Natural killer cell treated with Interleukin-12 subunit alpha and Interleukin-12 subunit beta and Interleukin-15 and Interleukin-18, amount 100 ng/mL, for 72 hours (primary cell): ENCODE measurements around the gene PTPN5. TPM values are rescaled to one million over a fixed set of nuclear protein-coding genes. Genes with fewer than 3 reads are reported as not detected.
A peak's percentile ranks its signal among the peaks of the same experiment; 100 is the strongest.
"Not testable (repeated sequence)": the region's sequence is repeated elsewhere in the genome, so short reads cannot be mapped to it uniquely, and the experiment has no call there.

Source experiments
- ATAC-seq, 2 donors: fragments of 150-1000 bp; cut with Tn5 transposase in 1 of 2; sonication (Bioruptor Pico), chemical (Tn5 transposase) in 1 of 2; 2 replicates each; pipeline ENCODE4 v1.10.0; 2021
- DNase-seq: peaks from one replicate; pipeline ENCODE4 v3.0.0; 2022; ENCODE audit warnings: low spot score
- H3K27ac Mint-ChIP-seq, 2 donors: 1 replicate in 1 of 2; 2 replicates in 1 of 2; pipeline ENCODE4 v1.8.0; 2022; ENCODE audit warnings: mixed read lengths in 2 of 2, mild to moderate bottlenecking in 1 of 2, moderate library complexity in 1 of 2
- H3K27me3 Mint-ChIP-seq, 2 donors: 1 replicate in 1 of 2; 2 replicates in 1 of 2; pipeline ENCODE4 v1.8.0; 2022; ENCODE audit warnings: mixed read lengths in 2 of 2
- H3K36me3 Mint-ChIP-seq: one replicate; pipeline ENCODE4 v1.8.0; 2022; ENCODE audit warnings: mixed read lengths
- H3K4me1 Mint-ChIP-seq, 2 donors: 1 replicate in 1 of 2; 2 replicates in 1 of 2; pipeline ENCODE4 v1.8.0; 2022; ENCODE audit warnings: low read depth in 2 of 2, mixed read lengths in 2 of 2, mild to moderate bottlenecking in 1 of 2
- H3K4me3 Mint-ChIP-seq: one replicate; pipeline ENCODE4 v1.8.0; 2022; ENCODE audit warnings: mixed read lengths
- H3K9me3 Mint-ChIP-seq: 2 replicates; pipeline ENCODE4 v1.8.0; 2022; ENCODE audit warnings: mixed read lengths
- total RNA-seq, 2 donors: library from RNA; stranded (reverse); gene quantifications; one replicate each; pipeline ENCODE4 v1.2.3, GENCODE V29; 2022

PTPN5 gene
- total RNA-seq = not detected

DNA sequence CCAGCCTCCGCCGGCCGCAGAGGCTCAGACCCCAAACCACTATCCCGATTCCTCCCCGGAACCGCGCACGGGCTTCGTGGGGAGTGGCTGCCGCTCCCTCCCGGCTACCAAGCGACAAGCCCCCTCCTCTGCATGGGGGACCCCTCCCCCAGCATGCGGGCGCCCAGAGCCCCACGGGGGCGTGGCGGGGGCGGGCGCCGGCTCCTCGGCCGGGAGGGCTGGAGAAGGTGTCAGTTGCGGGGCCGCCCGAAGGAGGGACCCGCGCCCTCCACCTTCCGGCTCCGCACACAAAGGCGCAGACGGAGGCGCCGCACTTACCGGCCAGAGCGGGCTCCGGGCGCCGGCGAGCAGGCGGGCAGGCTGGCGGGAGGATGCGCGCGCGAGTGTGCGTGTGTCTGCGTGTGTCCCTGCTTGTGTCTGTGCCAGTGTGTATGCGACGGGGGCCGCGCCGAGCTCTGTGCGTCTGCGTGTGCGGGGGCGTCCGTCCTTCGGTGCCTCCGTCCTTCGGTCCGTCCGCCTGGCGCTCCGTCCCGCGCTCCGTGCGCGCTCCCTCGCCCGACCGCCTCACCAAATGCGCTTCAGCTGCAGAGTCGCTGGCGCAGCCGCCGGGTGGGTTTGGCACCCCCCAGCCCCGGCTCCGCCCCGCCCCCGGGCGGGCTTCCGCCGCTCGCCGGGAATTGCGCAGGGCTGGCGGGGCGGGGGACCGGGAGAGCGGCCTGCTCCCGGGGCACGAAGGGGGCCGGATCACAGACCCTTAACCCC is at the start of gene PTPN5:
Gene PTPN5 (minus strand): TSS at position 592 of the 762 bp plus-strand sequence. CDS start 19,840 bp downstream, outside the sequence.
- DNase-seq (no peak), ATAC-seq (no peak)
- H3K36me3 Mint-ChIP-seq = no peaks in the 10 kb centered on the region
- no peak within 1 kb of the TSS for H3K27ac Mint-ChIP-seq
- no peaks in the 10 kb centered on the region for H3K9me3 Mint-ChIP-seq
- H3K4me3 Mint-ChIP-seq = no peak within 1 kb of the TSS
- no peaks in the 10 kb centered on the region for H3K4me1 Mint-ChIP-seq
- peaks cover 41 to 44% of the 10 kb centered on the region in 2 donors for H3K27me3 Mint-ChIP-seq

DNA sequence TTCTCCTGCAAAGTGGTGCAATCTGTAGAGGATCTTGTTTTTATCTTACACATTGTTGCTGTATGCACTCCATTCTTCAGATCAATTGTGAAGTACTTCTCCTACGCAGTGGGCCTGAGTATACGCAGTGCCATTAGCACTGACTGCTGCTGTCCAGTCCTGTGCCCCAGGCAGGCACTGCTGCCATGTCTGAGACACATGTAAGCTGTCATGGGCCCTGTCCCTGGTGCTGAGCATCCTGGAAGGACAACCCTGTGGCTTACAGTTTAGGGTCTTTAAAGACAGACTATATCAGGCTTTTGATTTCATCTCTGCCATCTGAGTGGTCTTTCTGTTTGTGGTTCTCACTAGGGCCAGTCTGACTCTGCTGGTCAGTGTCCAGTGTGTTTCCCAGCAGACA is 44.8 kb upstream of the PTPN5 start:
- Mint-ChIP-seq H3K9me3 (peaks cover 12% of the 10 kb centered on the region), H3K4me1 (no peaks in the 10 kb centered on the region), H3K4me3 (no peak overlapping the region), H3K27me3 (peaks cover 33 to 62% of the 10 kb centered on the region in 2 donors), H3K27ac (no peak overlapping the region), H3K36me3 (peaks cover 21% of the 10 kb centered on the region)
- DNase-seq (no peak), ATAC-seq (no peak)

DNA sequence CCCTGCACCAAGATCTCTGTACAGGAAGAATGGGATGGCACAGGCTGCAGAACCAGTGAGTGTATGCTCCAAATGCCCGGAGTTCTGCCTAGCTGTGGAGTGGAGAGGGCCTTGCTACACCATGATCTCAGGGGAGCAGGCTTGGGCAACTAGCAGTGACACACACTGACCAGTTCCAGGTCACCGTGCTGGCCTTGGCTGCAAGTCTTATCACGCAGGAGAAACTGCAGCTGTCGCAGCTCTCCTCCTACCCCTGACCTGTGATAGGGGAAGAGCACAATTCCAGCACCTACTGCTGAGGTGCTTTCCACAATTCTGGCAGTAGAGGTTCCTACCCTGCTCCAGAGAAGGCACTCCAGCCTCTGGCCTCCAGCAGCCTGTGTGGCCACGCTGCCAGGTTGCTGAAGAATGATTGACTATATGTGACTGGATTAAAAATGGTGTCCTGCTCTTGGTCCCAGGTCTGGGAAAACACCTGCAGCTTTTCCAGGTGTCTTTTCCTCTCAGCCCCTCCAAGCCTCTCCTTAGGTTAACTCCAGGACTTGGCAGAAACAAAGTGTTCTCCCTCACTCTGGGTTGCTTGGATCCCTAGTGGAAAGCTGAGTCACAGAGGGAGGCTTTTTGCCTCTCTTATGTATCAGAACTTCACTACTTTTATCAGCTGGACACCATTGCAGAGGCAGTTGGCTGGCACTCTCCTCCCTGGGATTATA is 43.3 kb upstream of the PTPN5 start:
- H3K4me3 Mint-ChIP-seq = no peak overlapping the region
- H3K27ac Mint-ChIP-seq = no peak overlapping the region
- H3K27me3 Mint-ChIP-seq = peaks cover 33 to 60% of the 10 kb centered on the region in 2 donors
- no peak for DNase-seq
- peaks cover 19% of the 10 kb centered on the region for H3K36me3 Mint-ChIP-seq
- H3K9me3 Mint-ChIP-seq = peaks cover 11% of the 10 kb centered on the region
- ATAC-seq = no peak
- H3K4me1 Mint-ChIP-seq = no peaks in the 10 kb centered on the region

DNA sequence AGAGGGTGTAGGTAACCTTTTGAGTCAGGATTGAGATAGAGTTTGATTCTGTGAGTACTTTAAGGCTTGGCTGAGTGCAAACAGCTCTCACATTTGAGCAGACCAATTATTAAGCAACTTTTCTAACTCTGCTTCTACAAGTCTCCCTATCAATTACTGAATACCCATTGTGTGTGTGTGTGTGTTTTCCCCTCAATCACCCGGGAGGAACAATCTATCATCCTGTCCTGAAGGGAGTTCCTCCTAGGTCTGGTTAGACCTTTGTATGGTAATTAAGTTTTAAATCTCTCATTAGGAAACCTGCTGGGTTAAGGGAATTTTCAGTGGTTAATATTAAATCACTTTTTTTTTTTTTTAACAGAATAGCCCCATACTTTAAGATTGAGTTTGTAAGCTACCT is 28.6 kb upstream of the PTPN5 start:
- H3K27me3 Mint-ChIP-seq = peaks cover 14 to 19% of the 10 kb centered on the region in 2 donors
- not testable (repeated sequence) for H3K4me1 Mint-ChIP-seq, DNase-seq, ATAC-seq, H3K9me3 Mint-ChIP-seq, H3K4me3 Mint-ChIP-seq, H3K27ac Mint-ChIP-seq, H3K36me3 Mint-ChIP-seq

DNA sequence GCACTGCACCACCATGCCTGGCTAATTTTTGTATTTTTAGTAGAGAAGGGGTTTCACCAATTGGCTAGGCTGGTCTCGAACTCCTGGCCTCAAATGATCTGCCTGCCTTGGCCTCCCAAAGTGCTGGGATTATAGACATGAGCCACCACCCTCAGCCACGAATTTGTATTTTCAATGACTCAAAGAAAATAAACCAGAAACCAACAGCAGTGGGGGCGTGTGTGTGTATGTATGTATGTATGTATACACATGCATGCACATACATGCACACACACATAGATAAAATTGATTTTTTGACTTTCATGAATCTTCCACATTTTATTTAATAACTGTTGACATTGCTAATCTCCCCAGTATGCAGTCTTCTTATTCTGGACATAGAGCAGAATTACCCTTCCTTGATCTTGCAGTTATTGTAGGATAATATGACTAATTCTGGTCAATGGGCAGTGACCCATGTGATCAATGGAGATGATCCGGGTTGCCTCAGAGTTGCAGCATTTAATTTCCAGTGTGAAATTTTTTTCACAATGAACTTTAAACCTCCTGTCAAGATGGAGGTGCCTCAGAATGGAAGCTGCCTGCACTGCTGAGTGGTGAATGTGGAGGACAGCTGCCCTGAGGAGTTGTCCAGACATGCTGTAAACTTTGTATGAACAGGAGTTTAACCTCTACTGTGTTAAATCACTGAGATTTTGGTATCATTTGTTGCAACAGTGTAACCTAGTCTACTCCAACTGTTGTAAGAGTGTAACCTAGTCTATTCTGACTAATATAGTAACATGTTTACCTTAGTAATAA is 12.8 kb upstream of the PTPN5 start:
- Mint-ChIP-seq H3K27ac (no peak overlapping the region), H3K4me3 (no peak overlapping the region), H3K36me3 (no peaks in the 10 kb centered on the region), H3K9me3 (no peaks in the 10 kb centered on the region), H3K27me3 (peaks cover 26 to 54% of the 10 kb centered on the region in 2 donors), H3K4me1 (peaks cover 0 to 5% of the 10 kb centered on the region in 2 donors)
- no peak for DNase-seq
- no peak for ATAC-seq

DNA sequence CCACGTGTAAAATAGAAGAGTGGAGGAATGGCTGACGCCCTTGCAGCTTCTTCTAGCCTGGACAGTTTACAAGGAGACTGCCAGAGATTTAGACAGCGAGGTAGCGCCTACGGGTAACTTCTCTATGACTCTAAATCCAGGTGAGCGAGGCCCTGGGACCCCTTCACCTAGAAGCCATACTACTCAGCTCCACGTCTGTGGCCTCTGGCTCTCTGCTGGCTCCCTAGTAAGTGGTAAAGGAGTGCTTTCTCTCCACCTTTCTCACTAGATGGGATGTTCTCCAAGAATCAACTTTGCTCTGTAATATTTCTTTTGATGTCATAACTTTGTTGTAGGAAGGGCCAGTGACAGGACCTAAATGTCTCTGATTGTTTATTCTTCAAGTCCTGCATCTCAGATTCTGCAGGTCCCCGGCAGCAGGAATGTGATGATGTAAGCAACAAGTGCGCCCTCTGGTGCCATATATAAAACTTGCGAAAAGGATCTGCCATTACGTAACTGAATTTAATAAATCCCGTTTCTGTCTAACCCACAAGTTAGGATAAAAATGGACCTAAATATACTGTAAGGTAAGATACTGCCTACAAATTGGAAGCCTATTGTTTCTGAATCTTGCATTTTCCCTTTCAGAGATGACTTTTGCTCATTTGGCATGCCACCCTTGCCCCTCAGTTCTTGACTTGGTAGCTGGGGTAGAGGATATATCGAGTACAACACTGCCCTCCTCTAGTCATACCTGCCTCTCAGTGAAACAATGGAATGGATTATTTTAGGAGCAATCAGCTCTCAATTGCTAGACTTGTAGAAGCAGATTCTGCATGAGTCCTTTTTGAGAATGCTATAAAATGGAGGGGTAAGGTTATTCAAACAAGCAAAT is 11.0 kb upstream of the PTPN5 start:
- ATAC-seq = no peak
- Mint-ChIP-seq H3K27me3 (peaks cover 26 to 50% of the 10 kb centered on the region in 2 donors), H3K4me3 (no peak overlapping the region), H3K4me1 (peaks cover 0 to 5% of the 10 kb centered on the region in 2 donors), H3K36me3 (no peaks in the 10 kb centered on the region), H3K27ac (no peak overlapping the region), H3K9me3 (no peaks in the 10 kb centered on the region)
- no peak for DNase-seq

DNA sequence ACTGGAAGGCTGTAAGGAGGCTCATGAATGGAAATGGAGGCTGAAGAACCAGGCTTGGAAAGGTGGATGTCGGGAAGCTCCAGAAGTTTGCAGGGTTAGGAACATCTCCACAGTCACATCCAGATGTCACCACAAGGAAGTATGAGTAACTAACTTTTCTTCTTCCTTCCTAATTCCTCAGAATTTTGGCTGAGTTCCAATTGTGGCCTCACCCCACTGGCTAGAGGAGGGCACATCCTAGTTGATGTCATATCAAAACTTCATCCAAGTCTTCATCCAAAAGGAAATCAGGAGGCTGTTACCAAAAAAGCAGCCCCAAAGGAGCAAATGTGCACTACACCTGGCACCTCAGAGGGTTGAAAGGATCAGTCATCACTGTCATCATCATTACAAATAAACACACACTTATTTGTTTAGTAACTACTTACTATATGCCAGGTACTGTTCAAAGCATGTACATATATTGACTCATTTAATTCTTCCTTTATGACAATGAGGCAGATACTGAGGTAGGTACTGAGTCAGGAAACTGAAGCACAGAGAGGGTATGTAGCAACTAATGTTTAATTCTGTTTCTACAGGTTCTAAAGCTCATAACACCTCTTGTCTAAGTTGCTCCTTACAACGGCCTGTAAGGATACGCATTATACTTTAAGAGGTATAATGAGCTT is 7.3 kb upstream of the PTPN5 start:
- DNase-seq (no peak), ATAC-seq (peak; percentile 40 to 56)
- H3K27ac Mint-ChIP-seq = no peak overlapping the region
- no peaks in the 10 kb centered on the region for H3K36me3 Mint-ChIP-seq
- no peak overlapping the region for H3K4me3 Mint-ChIP-seq
- no peaks in the 10 kb centered on the region for H3K9me3 Mint-ChIP-seq
- peaks cover 0 to 5% of the 10 kb centered on the region in 2 donors for H3K4me1 Mint-ChIP-seq
- H3K27me3 Mint-ChIP-seq = peaks cover 27 to 40% of the 10 kb centered on the region in 2 donors

DNA sequence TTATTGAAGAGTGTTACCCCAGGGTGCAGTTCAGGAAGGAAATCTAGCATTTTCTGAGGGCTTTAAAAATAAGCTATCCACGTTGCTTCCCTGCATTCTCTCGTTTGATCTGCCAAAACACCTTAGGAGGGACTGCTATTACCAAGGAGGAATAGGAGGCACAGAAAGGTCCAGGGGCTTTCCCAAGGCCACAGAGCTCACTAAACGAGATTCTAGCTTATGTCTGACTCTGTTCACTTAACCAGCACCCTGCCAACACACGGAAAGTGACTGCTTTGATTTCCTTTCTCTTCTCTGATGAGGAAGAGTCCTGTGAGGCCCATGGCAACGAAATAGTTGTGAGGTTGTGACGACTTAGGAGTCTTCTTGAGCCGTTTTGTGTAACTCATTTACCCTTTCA is 3.4 kb upstream of the PTPN5 start:
- Mint-ChIP-seq H3K9me3 (no peaks in the 10 kb centered on the region), H3K27ac (no peak overlapping the region), H3K4me3 (no peak overlapping the region), H3K4me1 (no peaks in the 10 kb centered on the region), H3K36me3 (no peaks in the 10 kb centered on the region), H3K27me3 (peaks cover 28 to 41% of the 10 kb centered on the region in 2 donors)
- DNase-seq (no peak), ATAC-seq (no peak)

DNA sequence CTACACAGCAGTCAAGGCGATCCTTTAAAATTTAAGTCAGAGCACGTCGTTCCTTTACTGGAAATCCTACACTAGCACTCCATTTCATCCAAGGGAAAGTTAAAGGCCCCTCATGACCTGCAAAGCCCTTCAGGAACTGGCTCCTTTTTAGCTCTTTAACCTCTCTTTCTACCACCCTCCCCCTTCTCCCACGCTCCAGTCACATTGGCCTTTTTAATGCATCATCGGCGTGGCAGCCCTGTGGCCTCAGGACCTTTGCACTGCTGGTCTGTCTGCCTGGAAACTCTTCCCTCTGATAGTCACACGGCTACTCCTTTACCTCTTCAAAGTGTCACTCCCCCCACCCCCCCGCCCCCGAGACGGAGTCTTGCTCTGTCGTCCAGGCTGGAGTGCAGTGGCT is 1.2 kb upstream of the PTPN5 start:
- Mint-ChIP-seq H3K4me1 (no peaks in the 10 kb centered on the region), H3K4me3 (no peak overlapping the region), H3K27ac (no peak overlapping the region), H3K27me3 (peaks cover 43 to 50% of the 10 kb centered on the region in 2 donors), H3K9me3 (no peaks in the 10 kb centered on the region), H3K36me3 (no peaks in the 10 kb centered on the region)
- DNase-seq (no peak), ATAC-seq (no peak)

DNA sequence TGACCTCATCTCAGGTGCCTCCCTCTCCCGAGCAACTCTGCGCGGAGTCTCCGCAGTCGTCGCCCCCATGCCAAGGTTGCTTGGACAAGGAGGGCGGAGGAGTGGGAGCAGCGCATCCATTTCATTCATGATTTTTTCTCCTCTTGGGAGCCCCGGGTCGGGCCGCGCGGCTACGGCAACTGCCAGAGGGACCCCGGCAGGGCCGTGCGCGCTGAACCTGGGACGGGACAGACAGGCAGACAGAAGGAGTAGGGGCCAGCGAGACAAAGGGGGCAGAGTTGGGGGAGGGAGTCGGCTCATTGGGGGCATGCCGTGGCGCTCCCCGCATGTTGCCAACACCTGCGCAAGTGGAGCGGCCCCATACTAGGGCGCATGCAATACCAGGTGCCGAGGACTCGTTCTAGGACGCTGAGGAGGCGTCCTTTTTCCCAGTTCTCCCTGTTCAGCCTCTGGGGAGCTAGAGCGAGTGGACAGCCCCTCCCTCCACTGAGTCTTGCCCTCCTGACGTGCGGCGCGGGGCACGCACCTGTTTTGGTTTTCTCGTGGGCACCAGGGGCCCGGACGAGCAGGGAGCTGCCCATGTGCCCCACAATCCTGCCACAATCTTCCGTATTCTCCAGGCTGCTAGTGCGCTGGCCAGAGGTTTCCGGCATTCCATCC is 501 bp upstream of the PTPN5 start:
- DNase-seq (no peak), ATAC-seq (no peak)
- no peak overlapping the region for H3K27ac Mint-ChIP-seq
- H3K9me3 Mint-ChIP-seq = no peaks in the 10 kb centered on the region
- H3K36me3 Mint-ChIP-seq = no peaks in the 10 kb centered on the region
- no peak overlapping the region for H3K4me3 Mint-ChIP-seq
- H3K27me3 Mint-ChIP-seq = peaks cover 38 to 49% of the 10 kb centered on the region in 2 donors
- no peaks in the 10 kb centered on the region for H3K4me1 Mint-ChIP-seq

DNA sequence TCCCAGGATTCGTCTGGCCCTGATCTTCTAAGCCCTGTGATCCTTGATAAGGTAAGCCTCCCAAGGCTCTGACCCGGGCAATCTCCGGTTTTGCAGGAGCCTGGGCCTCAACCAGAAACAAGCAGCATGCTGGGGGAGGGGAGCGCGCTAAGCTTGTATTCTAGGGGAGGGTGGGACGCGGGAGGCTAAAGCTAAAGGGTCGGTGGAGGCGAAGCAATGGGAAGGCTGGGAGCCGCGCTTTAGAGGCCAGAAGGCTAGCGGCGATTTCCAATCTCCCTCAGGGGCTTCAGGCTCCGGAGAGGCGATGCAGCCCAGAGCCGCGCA is 753 bp downstream of the PTPN5 start:
- H3K4me1 Mint-ChIP-seq = no peaks in the 10 kb centered on the region
- H3K27ac Mint-ChIP-seq = no peak overlapping the region
- ATAC-seq (no peak), DNase-seq (no peak)
- H3K9me3 Mint-ChIP-seq = no peaks in the 10 kb centered on the region
- peaks cover 41 to 44% of the 10 kb centered on the region in 2 donors for H3K27me3 Mint-ChIP-seq
- no peak overlapping the region for H3K4me3 Mint-ChIP-seq
- H3K36me3 Mint-ChIP-seq = no peaks in the 10 kb centered on the region

DNA sequence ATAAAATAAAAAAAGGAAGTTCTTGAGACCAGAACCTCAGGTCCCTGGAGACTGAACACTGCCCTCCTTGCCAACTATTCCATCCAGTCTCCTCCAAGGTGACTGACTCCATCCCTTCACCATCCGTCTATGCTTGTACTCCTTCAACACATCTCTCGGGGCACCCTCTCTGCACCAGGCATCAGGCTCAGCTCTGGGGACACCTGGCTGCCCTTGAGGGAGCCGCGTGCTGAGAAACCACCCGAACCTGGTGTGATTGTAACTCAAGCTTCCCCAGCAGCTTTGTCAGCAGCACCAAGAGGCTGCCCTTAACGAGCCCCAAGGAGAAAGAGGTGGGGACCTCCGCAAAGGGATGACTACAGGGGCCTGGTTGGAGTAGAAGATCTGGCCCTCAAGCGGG is 1.7 kb downstream of the PTPN5 start:
- no peak overlapping the region for H3K27ac Mint-ChIP-seq
- ATAC-seq (no peak), DNase-seq (no peak)
- no peaks in the 10 kb centered on the region for H3K36me3 Mint-ChIP-seq
- no peaks in the 10 kb centered on the region for H3K4me1 Mint-ChIP-seq
- H3K4me3 Mint-ChIP-seq = no peak overlapping the region
- H3K27me3 Mint-ChIP-seq = peaks cover 38 to 39% of the 10 kb centered on the region in 2 donors
- H3K9me3 Mint-ChIP-seq = no peaks in the 10 kb centered on the region
